ENCODE results near the gene SPTY2D1.

GRCh38 chr11:18669219-18669596 is 35.1 kb upstream of the SPTY2D1 start:
- TF ChIP-seq CTCF (IDR thresholded peaks at IDR 0.05) (no peak), POLR2A (IDR thresholded peaks at IDR 0.05) (no peak)

Measured in Peyer's patch (tissue), 4 donors.